Mesenchymal stem cell (in vitro differentiated cells and primary cell): ENCODE results near the gene SEH1L.

ENCODE experiments used
- DNase-seq: peaks from one replicate; pipeline ENCODE4 v3.0.0-alpha.2; 2013
- H2AFZ ChIP-seq: one replicate; pipeline ENCODE4 v1.6.1; 2013; ENCODE audit warnings: low read depth, mild to moderate bottlenecking, control low read depth, inconsistent platforms, low read length, moderate library complexity
- H2AK5ac ChIP-seq: 2 replicates; pipeline ENCODE4 v1.6.1; 2013; ENCODE audit warnings: low read length, moderate library complexity, mild to moderate bottlenecking, inconsistent platforms; ENCODE audit not compliant: severe bottlenecking
- H2BK120ac ChIP-seq: one replicate; pipeline ENCODE4 v1.6.1; 2013; ENCODE audit warnings: low read depth, mild to moderate bottlenecking, inconsistent platforms, low read length, moderate library complexity
- H2BK12ac ChIP-seq, 2 experiments: one replicate each; pipeline ENCODE4 v1.6.1; 2013; ENCODE audit warnings: inconsistent platforms in 2 of 2, low read length in 2 of 2, mild to moderate bottlenecking in 2 of 2, moderate library complexity in 2 of 2, control low read depth in 1 of 2
- H2BK15ac ChIP-seq: one replicate; pipeline ENCODE4 v1.6.1; 2013; ENCODE audit warnings: mild to moderate bottlenecking, low read depth, inconsistent platforms; ENCODE audit not compliant: poor library complexity, severe bottlenecking
- H2BK5ac ChIP-seq: 2 replicates; pipeline ENCODE4 v1.6.1; 2013; ENCODE audit warnings: low read depth, mild to moderate bottlenecking, low read length, control low read depth, inconsistent platforms; ENCODE audit not compliant: poor library complexity, severe bottlenecking
- H3K14ac ChIP-seq, 2 experiments: one replicate each; pipeline ENCODE4 v1.6.1; 2013; ENCODE audit warnings: inconsistent platforms in 2 of 2, low read length in 2 of 2, control low read depth in 1 of 2, mild to moderate bottlenecking in 1 of 2, moderate library complexity in 1 of 2
- H3K18ac ChIP-seq, 2 experiments: one replicate each; pipeline ENCODE4 v1.6.1; 2013; ENCODE audit warnings: inconsistent platforms in 2 of 2, low read length in 2 of 2, control low read depth in 1 of 2, low read depth in 1 of 2, mild to moderate bottlenecking in 1 of 2
- H3K23ac ChIP-seq, 2 experiments: one replicate each; pipeline ENCODE4 v1.6.1; 2013; ENCODE audit warnings: inconsistent platforms in 2 of 2, low read length in 2 of 2, mild to moderate bottlenecking in 2 of 2, moderate library complexity in 2 of 2, control low read depth in 1 of 2
- H3K27ac ChIP-seq: 2 replicates; pipeline ENCODE4 v1.5.1; 2013; ENCODE audit warnings: mild to moderate bottlenecking, moderate library complexity, low read length, control low read depth, inconsistent platforms; ENCODE audit not compliant: poor library complexity, severe bottlenecking
- H3K27me3 ChIP-seq, 2 experiments: 2 replicates each; pipeline versions ENCODE4 v1.6.1 to v1.7.0; 2013; ENCODE audit warnings: low read length in 2 of 2, mild to moderate bottlenecking in 2 of 2, moderate library complexity in 2 of 2, control low read depth in 1 of 2, inconsistent platforms in 1 of 2; ENCODE audit not compliant: control insufficient read depth in 1 of 2, insufficient read depth in 1 of 2
- H3K36me3 ChIP-seq, 2 experiments: 2 replicates each; pipeline versions ENCODE4 v1.6.1 to v1.7.0; 2013; ENCODE audit warnings: low read length in 2 of 2, control low read depth in 1 of 2, inconsistent platforms in 1 of 2, low read depth in 1 of 2, mild to moderate bottlenecking in 1 of 2; ENCODE audit not compliant: insufficient read depth in 2 of 2, control insufficient read depth in 1 of 2
- H3K4ac ChIP-seq, 2 experiments: one replicate each; pipeline ENCODE4 v1.6.1; 2013; ENCODE audit warnings: inconsistent platforms in 2 of 2, low read length in 2 of 2, mild to moderate bottlenecking in 2 of 2, moderate library complexity in 2 of 2, control low read depth in 1 of 2, low read depth in 1 of 2
- H3K4me1 ChIP-seq: 2 replicates; pipeline ENCODE4 v1.6.1; 2013; ENCODE audit warnings: low read depth, low read length, control low read depth; ENCODE audit not compliant: control insufficient read depth, insufficient read depth
- H3K4me2 ChIP-seq: 2 replicates; pipeline ENCODE4 v1.6.1; 2013; ENCODE audit warnings: low read length, mild to moderate bottlenecking, inconsistent platforms; ENCODE audit not compliant: poor library complexity, severe bottlenecking
- H3K4me3 ChIP-seq, 2 experiments: 2 replicates each; pipeline versions ENCODE4 v1.5.1 to v1.7.0; 2013; ENCODE audit warnings: low read length in 2 of 2, mild to moderate bottlenecking in 2 of 2, control low read depth in 1 of 2, low read depth in 1 of 2; ENCODE audit not compliant: insufficient read depth in 1 of 2
- H3K79me1 ChIP-seq: replicated peaks from 2 replicates; pipeline ENCODE4 v1.6.1; 2013; ENCODE audit warnings: mild to moderate bottlenecking, control low read depth, low read length, inconsistent platforms; ENCODE audit not compliant: poor library complexity, severe bottlenecking
- H3K9ac ChIP-seq: 2 replicates; pipeline ENCODE4 v1.7.0; 2013; ENCODE audit warnings: mild to moderate bottlenecking, low read length, moderate library complexity
- H3K9me3 ChIP-seq: 2 replicates; pipeline ENCODE4 v1.7.0; 2013; ENCODE audit warnings: mild to moderate bottlenecking, low read length; ENCODE audit not compliant: control insufficient read depth
- H4K8ac ChIP-seq: one replicate; pipeline ENCODE4 v1.6.1; 2013; ENCODE audit warnings: inconsistent platforms, mild to moderate bottlenecking, low read length, moderate library complexity
- H4K91ac ChIP-seq: one replicate; pipeline ENCODE4 v1.6.1; 2013; ENCODE audit warnings: mild to moderate bottlenecking, low read length, inconsistent platforms
- WGBS: methylation state at CpG from one replicate; pipeline ENCODE4 v1.1.7; 2013; ENCODE audit warnings: mixed read lengths; 5-methylcytosine and 5-hydroxymethylcytosine counted together

Gene SEH1L

DNA sequence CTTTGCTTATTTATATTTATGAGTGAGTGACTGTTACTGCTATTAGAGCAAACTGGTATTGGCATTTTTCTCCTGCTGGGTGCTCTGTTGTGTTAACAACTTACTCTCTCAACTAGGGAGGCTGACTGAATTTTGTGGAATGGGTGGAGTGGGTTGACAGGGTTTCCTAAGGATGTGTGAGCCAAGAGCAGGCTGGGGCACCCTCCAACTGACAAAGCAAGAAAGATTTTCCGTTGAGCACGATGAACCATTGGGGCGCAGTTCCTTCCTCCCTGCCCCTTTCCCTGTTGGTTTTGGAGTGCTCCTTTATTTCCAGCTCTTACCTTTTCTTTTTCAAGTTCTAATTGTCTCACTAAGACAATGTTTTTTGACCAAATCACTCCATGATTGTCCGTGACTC lies 20.3 kb downstream of the SEH1L start:
- H3K18ac ChIP-seq: no peak overlapping the region
- H2BK15ac ChIP-seq: no peak overlapping the region
- H3K9ac ChIP-seq: no peak overlapping the region
- no peak overlapping the region for H2AK5ac ChIP-seq
- no peak overlapping the region for H3K14ac ChIP-seq
- H3K4me3 ChIP-seq: no peak overlapping the region
- no peak overlapping the region for H4K91ac ChIP-seq
- peaks cover 29% of the 10 kb centered on the region for H3K79me1 ChIP-seq
- H3K9me3 ChIP-seq: no peaks in the 10 kb centered on the region
- no peaks in the 10 kb centered on the region for H3K4me1 ChIP-seq
- H3K23ac ChIP-seq: no peak overlapping the region
- DNase-seq: no peak
- no peak overlapping the region for H2AFZ ChIP-seq
- no peaks in the 10 kb centered on the region for H3K27me3 ChIP-seq
- H2BK5ac ChIP-seq: no peak overlapping the region
- 94% methylated on average over 3 of the region's 4 CpGs for WGBS
- no peak overlapping the region for H3K4ac ChIP-seq
- peaks cover 13 to 70% of the 10 kb centered on the region in 2 experiments for H3K36me3 ChIP-seq
- H2BK12ac ChIP-seq: no peak overlapping the region
- no peak overlapping the region for H2BK120ac ChIP-seq
- no peak overlapping the region for H4K8ac ChIP-seq
- no peak overlapping the region for H3K4me2 ChIP-seq
- H3K27ac ChIP-seq: no peak overlapping the region

- no peak overlapping the region for H3K9ac ChIP-seq
- H4K91ac ChIP-seq: no peak overlapping the region
- no peaks in the 10 kb centered on the region for H3K9me3 ChIP-seq
- no peak overlapping the region for H3K4me2 ChIP-seq
- H2AFZ ChIP-seq: no peak overlapping the region
- H3K27ac ChIP-seq: no peak overlapping the region
- no peak overlapping the region for H4K8ac ChIP-seq
- H2BK15ac ChIP-seq: no peak overlapping the region
- no peaks in the 10 kb centered on the region for H3K27me3 ChIP-seq
- H3K36me3 ChIP-seq: peaks cover 12 to 68% of the 10 kb centered on the region in 2 experiments
- H2BK120ac ChIP-seq: no peak overlapping the region
- WGBS: 99% methylated on average over 3 of the region's 6 CpGs
- H2BK12ac ChIP-seq: no peak overlapping the region
- no peak overlapping the region for H3K14ac ChIP-seq
- H3K79me1 ChIP-seq: peaks cover 29% of the 10 kb centered on the region
- no peak overlapping the region for H3K4me3 ChIP-seq
- no peak overlapping the region for H3K23ac ChIP-seq
- H3K4ac ChIP-seq: no peak overlapping the region
- no peak overlapping the region for H3K18ac ChIP-seq
- H3K4me1 ChIP-seq: no peaks in the 10 kb centered on the region
- H2AK5ac ChIP-seq: no peak overlapping the region
- no peak overlapping the region for H2BK5ac ChIP-seq
- DNase-seq: no peak
These were observed 20.8 kb downstream of the SEH1L start for GRCh38 chr18:12968619-12969018.

DNA sequence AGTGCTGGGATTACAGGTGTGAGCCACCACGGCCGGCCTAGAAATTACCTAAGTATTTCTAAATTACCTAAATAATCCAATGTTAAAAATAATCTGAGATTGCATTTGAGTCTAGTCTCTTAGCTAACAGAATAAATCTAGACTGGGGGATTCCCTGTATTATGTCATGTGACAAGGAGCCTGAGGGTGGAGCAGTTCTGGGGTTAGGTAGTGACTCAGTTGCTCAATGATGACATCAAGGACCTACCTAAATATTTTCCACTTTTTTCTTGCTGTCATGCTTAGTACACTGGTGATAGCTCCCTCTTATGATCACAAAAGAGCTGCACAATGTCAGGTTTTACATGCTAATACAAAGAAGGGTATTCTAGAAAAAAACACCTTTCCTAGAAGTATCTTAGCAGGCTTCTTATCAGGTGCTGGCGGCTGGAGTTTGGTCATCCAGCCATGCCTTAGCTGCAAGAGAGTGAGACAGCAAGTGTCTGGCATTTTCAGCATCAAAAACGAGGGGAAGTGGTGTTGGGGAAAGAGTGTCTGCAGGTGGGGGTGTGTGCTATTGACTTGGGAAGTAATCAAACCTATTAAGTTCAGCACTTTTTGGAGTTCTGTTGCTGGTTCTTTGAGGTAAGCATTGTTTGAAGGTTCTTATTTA lies 25.9 kb downstream of the SEH1L start:
- H3K9ac ChIP-seq: no peak overlapping the region
- H3K23ac ChIP-seq: no peak overlapping the region
- H2AK5ac ChIP-seq: no peak overlapping the region
- H3K79me1 ChIP-seq: peaks cover 39% of the 10 kb centered on the region
- no peak overlapping the region for H4K91ac ChIP-seq
- H3K4ac ChIP-seq: no peak overlapping the region
- H2AFZ ChIP-seq: no peak overlapping the region
- peaks cover 21 to 59% of the 10 kb centered on the region in 2 experiments for H3K36me3 ChIP-seq
- H3K27ac ChIP-seq: no peak overlapping the region
- no peak overlapping the region for H3K4me2 ChIP-seq
- no peak overlapping the region for H3K4me3 ChIP-seq
- WGBS: 99% methylated on average over 2 of the region's 4 CpGs
- no peaks in the 10 kb centered on the region for H3K9me3 ChIP-seq
- no peak overlapping the region for H3K18ac ChIP-seq
- H3K14ac ChIP-seq: no peak overlapping the region
- no peak overlapping the region for H2BK5ac ChIP-seq
- H2BK12ac ChIP-seq: no peak overlapping the region
- H2BK15ac ChIP-seq: no peak overlapping the region
- H2BK120ac ChIP-seq: no peak overlapping the region
- no peak overlapping the region for H4K8ac ChIP-seq
- H3K27me3 ChIP-seq: no peaks in the 10 kb centered on the region
- no peaks in the 10 kb centered on the region for H3K4me1 ChIP-seq
- DNase-seq: no peak

DNA sequence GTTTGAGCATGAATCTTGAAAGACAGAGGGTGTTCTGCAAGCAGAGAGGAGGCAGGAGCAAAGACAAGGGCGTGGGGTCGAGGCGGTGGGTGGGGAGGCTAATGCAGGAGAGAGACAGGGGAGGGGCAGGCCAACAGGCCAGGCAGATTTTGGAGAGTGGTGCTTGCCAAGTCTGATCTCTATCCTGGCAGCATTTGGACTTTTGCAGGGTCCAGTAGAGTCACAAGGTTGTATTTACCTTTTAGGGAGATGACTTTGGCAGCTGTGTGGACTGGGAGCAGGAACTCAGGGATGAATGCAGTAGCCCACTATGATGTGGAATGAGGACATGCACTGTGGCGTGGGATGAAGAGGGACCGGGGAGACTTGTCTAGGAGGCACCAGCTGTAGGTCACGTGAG lies 27.7 kb downstream of the SEH1L start:
- no peak overlapping the region for H3K4ac ChIP-seq
- no peak overlapping the region for H3K4me3 ChIP-seq
- H3K14ac ChIP-seq: no peak overlapping the region
- H2BK15ac ChIP-seq: no peak overlapping the region
- no peak overlapping the region for H3K4me2 ChIP-seq
- peaks cover 21 to 59% of the 10 kb centered on the region in 2 experiments for H3K36me3 ChIP-seq
- no peaks in the 10 kb centered on the region for H3K4me1 ChIP-seq
- no peak for DNase-seq
- no peaks in the 10 kb centered on the region for H3K9me3 ChIP-seq
- H3K9ac ChIP-seq: no peak overlapping the region
- WGBS: 98% methylated on average over 6 of the region's 6 CpGs
- no peak overlapping the region for H2BK120ac ChIP-seq
- H3K23ac ChIP-seq: no peak overlapping the region
- H2BK12ac ChIP-seq: no peak overlapping the region
- H2BK5ac ChIP-seq: no peak overlapping the region
- H4K91ac ChIP-seq: no peak overlapping the region
- H3K27ac ChIP-seq: no peak overlapping the region
- no peak overlapping the region for H3K18ac ChIP-seq
- no peak overlapping the region for H2AFZ ChIP-seq
- H2AK5ac ChIP-seq: no peak overlapping the region
- no peak overlapping the region for H4K8ac ChIP-seq
- H3K27me3 ChIP-seq: no peaks in the 10 kb centered on the region
- peaks cover 30% of the 10 kb centered on the region for H3K79me1 ChIP-seq
